ENCODE measurements around the gene NINJ1. TPM values are rescaled to one million over a fixed set of nuclear protein-coding genes. Genes with fewer than 3 reads are reported as not detected.

Gene NINJ1
- total RNA-seq, 1 donor from 2014 or later: 3.9 TPM

GRCh38 chr9:93083592-93084470 is 50.2 kb downstream of the NINJ1 start:
- no peak overlapping the region for H3K4me2 ChIP-seq
- Mint-ChIP-seq H3K27me3 (ENCODE audit: insufficient read depth, low read depth) (peaks cover 6% of the 10 kb centered on the region), H3K4me3 (peak overlapping the region; percentile 24), H3K4me1 (peaks cover 16% of the 10 kb centered on the region), H3K27ac (peak overlapping the region; percentile 12), H3K9me3 (peaks cover 2% of the 10 kb centered on the region), H3K36me3 (no peaks in the 10 kb centered on the region)
- no peaks in the 10 kb centered on the region for H3K9me3 ChIP-seq (ENCODE audit: low read depth)
- H3K36me3 ChIP-seq: no peaks in the 10 kb centered on the region
- H4K20me1 ChIP-seq (ENCODE audit: low read depth): no peaks in the 10 kb centered on the region
- no peak overlapping the region for H3K4me3 ChIP-seq
- H3F3A ChIP-seq (ENCODE audit: low read depth): no peaks in the 10 kb centered on the region
- H3K27ac ChIP-seq: no peak overlapping the region
- H2AFZ ChIP-seq (replicated peaks): no peak overlapping the region
- TF ChIP-seq EZH2phosphoT487 (IDR thresholded peaks at IDR 0.05): no peak
- DNase-seq (ENCODE audit: low spot score): peak; percentile 0
- H3K79me2 ChIP-seq (ENCODE audit: low read depth): no peaks in the 10 kb centered on the region
- no peaks in the 10 kb centered on the region for H3K27me3 ChIP-seq
- no peak overlapping the region for H3K9ac ChIP-seq
- H3K4me1 ChIP-seq: no peaks in the 10 kb centered on the region

- TF ChIP-seq, protein P1, sequence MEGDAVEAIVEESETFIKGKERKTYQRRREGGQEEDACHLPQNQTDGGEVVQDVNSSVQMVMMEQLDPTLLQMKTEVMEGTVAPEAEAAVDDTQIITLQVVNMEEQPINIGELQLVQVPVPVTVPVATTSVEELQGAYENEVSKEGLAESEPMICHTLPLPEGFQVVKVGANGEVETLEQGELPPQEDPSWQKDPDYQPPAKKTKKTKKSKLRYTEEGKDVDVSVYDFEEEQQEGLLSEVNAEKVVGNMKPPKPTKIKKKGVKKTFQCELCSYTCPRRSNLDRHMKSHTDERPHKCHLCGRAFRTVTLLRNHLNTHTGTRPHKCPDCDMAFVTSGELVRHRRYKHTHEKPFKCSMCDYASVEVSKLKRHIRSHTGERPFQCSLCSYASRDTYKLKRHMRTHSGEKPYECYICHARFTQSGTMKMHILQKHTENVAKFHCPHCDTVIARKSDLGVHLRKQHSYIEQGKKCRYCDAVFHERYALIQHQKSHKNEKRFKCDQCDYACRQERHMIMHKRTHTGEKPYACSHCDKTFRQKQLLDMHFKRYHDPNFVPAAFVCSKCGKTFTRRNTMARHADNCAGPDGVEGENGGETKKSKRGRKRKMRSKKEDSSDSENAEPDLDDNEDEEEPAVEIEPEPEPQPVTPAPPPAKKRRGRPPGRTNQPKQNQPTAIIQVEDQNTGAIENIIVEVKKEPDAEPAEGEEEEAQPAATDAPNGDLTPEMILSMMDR (IDR thresholded peaks at IDR 0.05): no peak
- TF ChIP-seq EZH2phosphoT487 (IDR thresholded peaks at IDR 0.05) (no peak), EZH2 (IDR thresholded peaks at IDR 0.05) (no peak)
- H3K9me3 Mint-ChIP-seq: peaks cover 2% of the 10 kb centered on the region
- no peaks in the 10 kb centered on the region for H3K36me3 ChIP-seq
- DNase-seq (ENCODE audit: low spot score): peak; percentile 1
- H3F3A ChIP-seq (ENCODE audit: low read depth): no peaks in the 10 kb centered on the region
- H3K79me2 ChIP-seq (ENCODE audit: low read depth): no peaks in the 10 kb centered on the region
- H3K27me3 Mint-ChIP-seq (ENCODE audit: insufficient read depth, low read depth): peaks cover 6% of the 10 kb centered on the region
- no peak overlapping the region for H3K4me2 ChIP-seq
- peak overlapping the region; percentile 93 for H2AFZ ChIP-seq (replicated peaks)
- no peaks in the 10 kb centered on the region for H4K20me1 ChIP-seq (ENCODE audit: low read depth)
- no peaks in the 10 kb centered on the region for H3K27me3 ChIP-seq
- no peak overlapping the region for H3K27ac Mint-ChIP-seq
- H3K4me3 Mint-ChIP-seq: no peak overlapping the region
- H3K27ac ChIP-seq: no peak overlapping the region
- no peaks in the 10 kb centered on the region for H3K4me1 ChIP-seq
- H3K9me3 ChIP-seq (ENCODE audit: low read depth): no peaks in the 10 kb centered on the region
- no peaks in the 10 kb centered on the region for H3K36me3 Mint-ChIP-seq
- H3K9ac ChIP-seq: no peak overlapping the region
- no peak overlapping the region for H3K4me3 ChIP-seq
- peaks cover 16% of the 10 kb centered on the region for H3K4me1 Mint-ChIP-seq
Observed at GRCh38 chr9:93082841-93083411, 51.1 kb downstream of the NINJ1 start.

DNA sequence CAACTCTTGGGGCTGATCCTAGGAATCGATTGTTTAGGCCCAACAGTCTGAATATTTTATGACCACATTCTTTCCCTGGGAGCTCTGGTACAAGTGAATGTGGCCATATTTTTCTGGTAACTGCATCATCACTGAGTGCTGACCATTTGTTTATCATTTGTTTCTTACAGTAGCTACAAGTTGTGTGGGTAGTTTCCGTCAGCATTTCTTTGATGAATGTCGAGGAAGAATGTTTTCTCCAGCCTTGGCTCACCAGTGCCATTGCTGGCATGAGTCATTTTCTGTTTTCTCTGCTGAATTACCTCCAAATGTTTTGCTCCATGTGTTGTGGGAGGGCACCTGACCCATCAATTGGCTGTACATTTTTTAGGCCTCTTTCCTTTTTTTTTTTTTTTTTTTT is 52.1 kb downstream of the NINJ1 start:
- TF ChIP-seq EZH2phosphoT487 (IDR thresholded peaks at IDR 0.05) (no peak), EZH2 (IDR thresholded peaks at IDR 0.05) (no peak)
- TF ChIP-seq, protein P1 (IDR thresholded peaks at IDR 0.05): no peak
- no peak overlapping the region for H3K4me3 ChIP-seq
- no peaks in the 10 kb centered on the region for H3K79me2 ChIP-seq (ENCODE audit: low read depth)
- no peaks in the 10 kb centered on the region for H3F3A ChIP-seq (ENCODE audit: low read depth)
- Mint-ChIP-seq H3K9me3 (peaks cover 2% of the 10 kb centered on the region), H3K27ac (no peak overlapping the region), H3K27me3 (ENCODE audit: insufficient read depth, low read depth) (peaks cover 6% of the 10 kb centered on the region), H3K4me1 (peaks cover 16% of the 10 kb centered on the region), H3K36me3 (no peaks in the 10 kb centered on the region), H3K4me3 (no peak overlapping the region)
- no peaks in the 10 kb centered on the region for H4K20me1 ChIP-seq (ENCODE audit: low read depth)
- H3K27ac ChIP-seq: no peak overlapping the region
- no peak overlapping the region for H2AFZ ChIP-seq (replicated peaks)
- no peaks in the 10 kb centered on the region for H3K9me3 ChIP-seq (ENCODE audit: low read depth)
- no peak overlapping the region for H3K9ac ChIP-seq
- H3K4me2 ChIP-seq: no peak overlapping the region
- no peaks in the 10 kb centered on the region for H3K36me3 ChIP-seq
- no peak for DNase-seq (ENCODE audit: low spot score)
- no peaks in the 10 kb centered on the region for H3K27me3 ChIP-seq
- H3K4me1 ChIP-seq: no peaks in the 10 kb centered on the region

Data from neural progenitor cell (in vitro differentiated cells).